B cell (primary cell): Measurements from ENCODE around the gene FAXDC2. TPM values are rescaled to one million over a fixed set of nuclear protein-coding genes. Genes with fewer than 3 reads are reported as not detected.

Experiments used
- ATAC-seq: fragments of 200-7000 bp; cut with Tn5 transposase; one replicate; pipeline ENCODE4 v1.10.0; 2021; ENCODE audit warnings: low read depth, mild to moderate bottlenecking, moderate number of reproducible peaks, moderate library complexity
- CTCF ChIA-PET: fragments of 350-600 bp; sonication (Branson Sonifier 250); formaldehyde crosslinking; loops from one replicate; lab custom pipeline; 2021; ENCODE audit warnings: antibody characterized with exemption, inconsistent platforms; lab: Charles Lee
- POLR2A ChIA-PET: fragments of 350-600 bp; sonication (Branson Sonifier 250); formaldehyde crosslinking; loops from one replicate; lab custom pipeline; 2021; ENCODE audit warnings: antibody characterized with exemption; lab: Charles Lee
- DNase-seq: peaks from one replicate; pipeline ENCODE4 v3.0.0; 2013
- H2AFZ ChIP-seq: 2 replicates; pipeline ENCODE4 v1.6.1; 2012; ENCODE audit warnings: mild to moderate bottlenecking, low read depth, low read length; ENCODE audit not compliant: insufficient read depth, poor library complexity, severe bottlenecking
- H3K27ac ChIP-seq, 2 donors: 1 replicate in 1 of 2; 2 replicates in 1 of 2; pipeline ENCODE4 v1.5.1; 2012 to 2013; ENCODE audit warnings: low read length in 2 of 2, mild to moderate bottlenecking in 2 of 2, moderate library complexity in 1 of 2
- H3K27me3 ChIP-seq, 4 experiments: fragments of 200-600 bp in 1 of 4; sonication (generic) in 1 of 4; replicated peaks in 1 of 4; 1 replicate in 2 of 4; 2 replicates in 2 of 4; pipeline versions ENCODE4 v1.6.1 to v1.7.0; 2013 to 2016; ENCODE audit warnings: low read length in 3 of 4, mild to moderate bottlenecking in 2 of 4, mixed read lengths in 1 of 4, moderate library complexity in 1 of 4; ENCODE audit not compliant: insufficient read depth in 4 of 4, control insufficient read depth in 3 of 4; ENCODE audit errors: control extremely low read depth in 1 of 4
- H3K36me3 ChIP-seq, 2 experiments: replicated peaks in 1 of 2; 1 replicate in 1 of 2; 2 replicates in 1 of 2; pipeline versions ENCODE4 v1.6.1 to v1.7.1; 2013; ENCODE audit warnings: low read length in 1 of 2; ENCODE audit not compliant: insufficient read depth in 2 of 2, control insufficient read depth in 1 of 2; ENCODE audit errors: control extremely low read depth in 1 of 2, extremely low read depth in 1 of 2
- H3K4me1 ChIP-seq, 2 donors: fragments of 200-600 bp in 1 of 2; sonication (generic) in 1 of 2; 1 replicate in 1 of 2; 2 replicates in 1 of 2; pipeline versions ENCODE4 v1.5.1 to v1.6.1; 2013 to 2017; ENCODE audit warnings: low read length in 2 of 2; ENCODE audit not compliant: control insufficient read depth in 2 of 2, insufficient read depth in 2 of 2
- H3K4me2 ChIP-seq: replicated peaks from 2 replicates; pipeline ENCODE3; 2012; ENCODE audit warnings: mild to moderate bottlenecking, low read depth, low read length; ENCODE audit not compliant: poor library complexity, severe bottlenecking
- H3K4me3 ChIP-seq, 5 experiments: fragments of 200-600 bp in 1 of 5; sonication (generic) in 1 of 5; 1 replicate in 3 of 5; 2 replicates in 2 of 5; pipeline versions ENCODE4 v1.5.1 to v1.7.0; 2011 to 2016; ENCODE audit warnings: low read length in 4 of 5, mild to moderate bottlenecking in 4 of 5, low read depth in 2 of 5, control low read depth in 1 of 5, moderate library complexity in 1 of 5; ENCODE audit not compliant: insufficient read depth in 1 of 5; ENCODE audit errors: control extremely low read depth in 1 of 5, extremely low read depth in 1 of 5
- H3K79me2 ChIP-seq: fragments of 200-600 bp; sonication (generic); one replicate; pipeline ENCODE4 v1.6.0; 2016; ENCODE audit warnings: low read length; ENCODE audit not compliant: control insufficient read depth, insufficient read depth
- H3K9ac ChIP-seq: fragments of 200-600 bp; sonication (generic); 2 replicates; pipeline ENCODE4 v1.6.1; 2017; ENCODE audit warnings: mild to moderate bottlenecking, low read length, moderate library complexity
- H3K9me3 ChIP-seq, 3 donors: one replicate each; pipeline versions ENCODE4 v1.6.1 to v1.7.1; 2013; ENCODE audit warnings: low read length in 2 of 3; ENCODE audit not compliant: control insufficient read depth in 2 of 3, insufficient read depth in 1 of 3; ENCODE audit errors: control extremely low read depth in 1 of 3
- H4K20me1 ChIP-seq: 2 replicates; pipeline ENCODE4 v1.6.0; 2012; ENCODE audit warnings: mild to moderate bottlenecking, low read length; ENCODE audit not compliant: insufficient read depth, control insufficient read depth, poor library complexity, severe bottlenecking
- H3K27ac Mint-ChIP-seq: one replicate; pipeline ENCODE4 v1.8.0; 2021; ENCODE audit warnings: mixed read lengths
- H3K27me3 Mint-ChIP-seq: one replicate; pipeline ENCODE4 v1.8.0; 2021; ENCODE audit warnings: mixed read lengths
- H3K4me1 Mint-ChIP-seq: one replicate; pipeline ENCODE4 v1.8.0; 2021; ENCODE audit warnings: mixed read lengths
- H3K4me3 Mint-ChIP-seq: one replicate; pipeline ENCODE4 v1.8.0; 2021; ENCODE audit warnings: mixed read lengths
- H3K9me3 Mint-ChIP-seq: one replicate; pipeline ENCODE4 v1.8.0; 2022; ENCODE audit warnings: mixed read lengths; ENCODE audit not compliant: insufficient read depth
- EZH2 ChIP-seq: IDR thresholded peaks from 2 replicates; pipeline ENCODE4 v1.6.1; 2012; ENCODE audit warnings: borderline replicate concordance, low read depth, mild to moderate bottlenecking, moderate library complexity, low read length; ENCODE audit not compliant: insufficient read depth, poor library complexity, severe bottlenecking
- WGBS: methylation state at CpG from one replicate; pipeline ENCODE4 v1.1.5; 2013; ENCODE audit warnings: missing lambda C conversion rate; ENCODE audit not compliant: insufficient coverage; 5-methylcytosine and 5-hydroxymethylcytosine counted together
- intact Hi-C: fragments of 100-400 bp; cut with micrococcal nuclease; formaldehyde crosslinking; loops from one replicate; pipeline ENCODE4 v1.10.0; 2022
- polyA plus RNA-seq: library from polyadenylated mRNA; depleted of rRNA; stranded (reverse); fragments of >200 nt; gene quantifications from 2 replicates; pipeline ENCODE4 v1.2.3, GENCODE V29; 2012
- total RNA-seq, 2 donors: library from RNA; stranded (reverse); fragments of 120-200 nt in 1 of 2; gene quantifications; 1 replicate in 1 of 2; 2 replicates in 1 of 2; pipeline versions ENCODE4 v1.2.3 to v1.2.4, GENCODE V29; 2013 to 2022
- TF ChIP-seq, protein P1 (sequence below): fragments of 200-600 bp; IDR thresholded peaks from one replicate; pipeline ENCODE4 v1.8.0; 2022; ENCODE audit warnings: antibody characterized with exemption, mild to moderate bottlenecking

FAXDC2 gene
- total and polyA plus RNA-seq, 2 donors (not counting 1 experiment from before 2014, with no cell fraction given), result 0.07 TPM; not detected in 1

DNA sequence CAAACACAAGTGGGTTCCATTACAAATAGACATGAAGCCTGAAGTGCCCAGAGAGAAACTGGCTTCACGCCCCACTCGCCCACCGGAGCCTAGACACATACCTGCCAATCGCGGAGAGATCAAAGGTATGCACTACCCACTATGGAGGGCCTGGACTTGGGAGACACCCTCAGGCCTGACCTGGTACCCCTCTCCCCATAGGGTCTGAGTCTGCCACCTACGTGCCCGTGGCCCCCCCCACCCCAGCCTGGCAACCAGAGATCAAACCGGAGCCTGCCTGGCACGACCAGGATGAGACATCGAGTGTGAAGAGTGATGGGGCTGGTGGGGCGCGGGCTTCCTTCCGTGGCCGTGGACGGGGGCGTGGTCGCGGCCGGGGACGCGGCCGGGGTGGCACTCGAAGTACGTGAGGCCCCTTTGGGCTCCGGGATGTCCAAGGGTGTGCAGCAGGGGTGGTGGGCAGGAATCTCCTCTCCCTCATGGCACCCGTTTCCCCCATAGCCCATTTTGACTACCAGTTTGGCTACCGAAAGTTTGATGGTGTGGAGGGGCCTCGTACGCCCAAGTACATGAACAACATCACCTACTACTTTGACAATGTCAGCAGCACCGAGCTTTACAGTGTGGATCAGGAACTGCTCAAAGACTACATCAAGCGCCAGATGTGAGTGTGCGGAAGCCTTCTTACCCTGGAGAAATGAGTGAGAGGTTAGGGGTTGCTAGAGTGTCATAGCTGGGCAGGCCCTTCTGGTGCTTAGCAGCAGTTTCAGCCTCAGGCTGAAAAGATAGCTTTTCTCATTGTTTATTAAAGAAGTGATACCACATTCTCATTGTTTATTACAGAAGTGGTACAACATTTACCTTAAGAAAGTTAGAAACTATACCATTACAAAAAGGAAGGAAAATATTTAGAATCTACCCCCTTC, 56.5 kb downstream of the FAXDC2 start:
- H3K4me1 ChIP-seq, result peaks cover 12 to 24% of the 10 kb centered on the region in 2 donors
- Mint-ChIP-seq H3K4me1 (peaks cover 23% of the 10 kb centered on the region), H3K9me3 (no peaks in the 10 kb centered on the region), H3K27me3 (no peaks in the 10 kb centered on the region), H3K4me3 (no peak overlapping the region), H3K27ac (peak overlapping the region; percentile 5)
- no peak overlapping the region for H3K4me3 ChIP-seq
- DNase-seq (no peak), ATAC-seq (no peak)
- no peak overlapping the region for H3K9ac ChIP-seq
- no peak overlapping the region for H2AFZ ChIP-seq
- no peaks in the 10 kb centered on the region for H3K9me3 ChIP-seq
- peaks cover 33% of the 10 kb centered on the region for H4K20me1 ChIP-seq
- WGBS, result 100% methylated on average over 8 of the region's 32 CpGs
- no peak overlapping the region for H3K4me2 ChIP-seq
- H3K27ac ChIP-seq, result no peak overlapping the region
- intact Hi-C loops, result no loop called here
- ChIA-PET CTCF (interaction anchor here (0.6 to 1.1 kb wide), 2 partner anchors 144 to 163 kb away, joined by 3 to 4 read pairs; no protein-coding TSS in a partner anchor), POLR2A (no interaction called here)
- no peaks in the 10 kb centered on the region for H3K27me3 ChIP-seq
- peaks cover 10 to 67% of the 10 kb centered on the region in 2 experiments for H3K36me3 ChIP-seq
- H3K79me2 ChIP-seq, result peaks cover 19% of the 10 kb centered on the region
- no peak for TF ChIP-seq EZH2
- TF ChIP-seq, protein P1, sequence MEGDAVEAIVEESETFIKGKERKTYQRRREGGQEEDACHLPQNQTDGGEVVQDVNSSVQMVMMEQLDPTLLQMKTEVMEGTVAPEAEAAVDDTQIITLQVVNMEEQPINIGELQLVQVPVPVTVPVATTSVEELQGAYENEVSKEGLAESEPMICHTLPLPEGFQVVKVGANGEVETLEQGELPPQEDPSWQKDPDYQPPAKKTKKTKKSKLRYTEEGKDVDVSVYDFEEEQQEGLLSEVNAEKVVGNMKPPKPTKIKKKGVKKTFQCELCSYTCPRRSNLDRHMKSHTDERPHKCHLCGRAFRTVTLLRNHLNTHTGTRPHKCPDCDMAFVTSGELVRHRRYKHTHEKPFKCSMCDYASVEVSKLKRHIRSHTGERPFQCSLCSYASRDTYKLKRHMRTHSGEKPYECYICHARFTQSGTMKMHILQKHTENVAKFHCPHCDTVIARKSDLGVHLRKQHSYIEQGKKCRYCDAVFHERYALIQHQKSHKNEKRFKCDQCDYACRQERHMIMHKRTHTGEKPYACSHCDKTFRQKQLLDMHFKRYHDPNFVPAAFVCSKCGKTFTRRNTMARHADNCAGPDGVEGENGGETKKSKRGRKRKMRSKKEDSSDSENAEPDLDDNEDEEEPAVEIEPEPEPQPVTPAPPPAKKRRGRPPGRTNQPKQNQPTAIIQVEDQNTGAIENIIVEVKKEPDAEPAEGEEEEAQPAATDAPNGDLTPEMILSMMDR, result no peak

DNA sequence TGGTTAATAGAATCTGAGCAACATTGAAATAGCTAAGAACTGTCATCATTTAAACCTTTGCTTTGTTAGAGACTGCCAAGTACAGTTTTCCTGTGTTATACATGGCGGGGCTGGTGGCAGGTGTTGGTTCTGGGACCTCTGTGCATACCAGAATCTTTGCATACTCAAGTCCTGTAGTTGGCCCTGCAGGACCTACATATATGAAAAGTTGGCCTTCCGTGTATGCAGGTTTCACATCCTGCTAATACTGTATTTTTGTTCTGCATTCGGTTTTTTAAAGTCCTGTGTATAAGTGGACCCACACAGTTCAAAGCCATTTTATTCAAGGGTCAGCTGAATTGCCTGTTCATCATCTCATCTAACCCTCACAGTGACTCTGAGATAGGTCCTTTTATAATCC, 58.9 kb downstream of the FAXDC2 start:
- ATAC-seq, result peak; percentile 47
- ChIA-PET CTCF (no interaction called here), POLR2A (no interaction called here)
- DNase-seq, result no peak
- Histone ChIP-seq H2AFZ (no peak overlapping the region), H3K27ac (peak overlapping the region in 1 of 2 donors; percentile 64), H3K4me3 (no peak overlapping the region), H3K9ac (peak overlapping the region; percentile 2), H3K79me2 (peaks cover 39% of the 10 kb centered on the region), H3K36me3 (peaks cover 10 to 50% of the 10 kb centered on the region in 2 experiments), H3K27me3 (no peaks in the 10 kb centered on the region), H4K20me1 (peaks cover 57% of the 10 kb centered on the region), H3K4me1 (peaks cover 32 to 44% of the 10 kb centered on the region in 2 donors), H3K4me2 (peak overlapping the region; percentile 33), H3K9me3 (no peaks in the 10 kb centered on the region)
- no peak for TF ChIP-seq EZH2
- TF ChIP-seq, protein P1, result no peak
- H3K4me1 Mint-ChIP-seq, result peaks cover 45% of the 10 kb centered on the region
- no peak overlapping the region for H3K4me3 Mint-ChIP-seq
- H3K27me3 Mint-ChIP-seq, result no peaks in the 10 kb centered on the region
- H3K9me3 Mint-ChIP-seq, result no peaks in the 10 kb centered on the region
- intact Hi-C loops, result no loop called here
- 40% methylated on average over 1 of the region's 3 CpGs for WGBS
- peak overlapping the region; percentile 61 for H3K27ac Mint-ChIP-seq
